Large intestine (tissue), 3 donors: ENCODE measurements around the gene CHTF8. TPM values are rescaled to one million over a fixed set of nuclear protein-coding genes. Genes with fewer than 3 reads are reported as not detected.

ENCODE experiments used
- DNase-seq, 2 donors: peaks; one replicate each; pipeline versions ENCODE4 v3.0.0 to v3.0.0-alpha.2; 2013
- H3K27ac ChIP-seq: one replicate; pipeline ENCODE4 v1.5.1; 2013; ENCODE audit warnings: low read length
- H3K27me3 ChIP-seq: 2 replicates; pipeline ENCODE4 v1.6.1; 2013; ENCODE audit warnings: low read length; ENCODE audit not compliant: control insufficient read depth, insufficient read depth
- H3K36me3 ChIP-seq: 2 replicates; pipeline ENCODE4 v1.6.1; 2013; ENCODE audit warnings: low read length; ENCODE audit not compliant: control insufficient read depth, insufficient read depth
- H3K4me1 ChIP-seq: one replicate; pipeline ENCODE4 v1.6.1; 2013; ENCODE audit warnings: low read length; ENCODE audit not compliant: control insufficient read depth, insufficient read depth
- H3K4me3 ChIP-seq: one replicate; pipeline ENCODE4 v1.5.1; 2013; ENCODE audit warnings: low read length
- H3K9me3 ChIP-seq: one replicate; pipeline ENCODE4 v1.6.1; 2013; ENCODE audit warnings: mild to moderate bottlenecking, low read depth, low read length, moderate library complexity; ENCODE audit not compliant: control insufficient read depth
- WGBS: methylation state at CpG from one replicate; pipeline ENCODE4 v1.1.5; 2013; ENCODE audit warnings: low lambda C conversion rate; ENCODE audit not compliant: insufficient coverage; 5-methylcytosine and 5-hydroxymethylcytosine counted together
- polyA plus RNA-seq: library from polyadenylated mRNA; unstranded; fragments of 120-200 nt; gene quantifications from one replicate; pipeline ENCODE4 v1.2.1, GENCODE V29; 2013

Gene CHTF8
- polyA plus RNA-seq, 1 donor, result 93.8 TPM

DNA sequence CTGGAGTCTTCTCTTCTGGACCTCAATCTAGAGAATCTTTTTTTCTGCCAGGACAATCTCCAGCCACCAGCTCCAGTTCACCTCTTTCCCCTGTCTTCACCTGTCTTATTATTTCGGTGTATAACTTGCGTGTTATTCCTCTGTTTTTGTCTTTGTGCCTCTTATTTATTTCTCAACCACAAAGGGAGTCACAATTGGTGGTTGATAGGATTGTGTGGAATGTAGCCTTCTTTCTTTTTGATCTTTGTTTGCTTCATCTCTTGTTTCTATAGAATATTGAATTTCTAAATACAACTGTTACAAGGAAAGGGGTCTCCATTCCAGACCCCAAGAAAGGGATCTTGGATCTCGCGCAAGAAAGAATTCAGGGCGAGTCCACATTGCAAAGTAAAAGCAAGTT lies 62.9 kb downstream of the CHTF8 start:
- Histone ChIP-seq H3K4me3 (no peak overlapping the region), H3K9me3 (no peaks in the 10 kb centered on the region), H3K36me3 (no peaks in the 10 kb centered on the region), H3K27ac (no peak overlapping the region), H3K4me1 (peaks cover 13% of the 10 kb centered on the region), H3K27me3 (no peaks in the 10 kb centered on the region)
- WGBS, result 100% methylated on average over 2 of the region's 5 CpGs
- no peak for DNase-seq

Other genes starting within 250 kb of the CHTF8 start
- 1.2 TPM for gene HAS3, start 26.9 kb downstream of the CHTF8 start, polyA plus RNA-seq
- gene UTP4, start 61 bp upstream of the CHTF8 start, polyA plus RNA-seq, result 27.1 TPM
- 8.8 TPM for gene SNTB2, start 54.6 kb upstream of the CHTF8 start, polyA plus RNA-seq
- gene VPS4A, start 178.8 kb upstream of the CHTF8 start, polyA plus RNA-seq, result 43.5 TPM
- 11.9 TPM for gene PDF, start 198.0 kb upstream of the CHTF8 start, polyA plus RNA-seq
- gene COG8, start 207.0 kb upstream of the CHTF8 start, polyA plus RNA-seq, result 29.0 TPM
- 25.5 TPM for gene NIP7, start 207.2 kb upstream of the CHTF8 start, polyA plus RNA-seq
- gene TMED6, start 219.2 kb upstream of the CHTF8 start, polyA plus RNA-seq, result 3.6 TPM